Neutrophil (primary cell): Measurements from ENCODE around the gene AQP5.

Source experiments
- H3K27ac ChIP-seq: fragments of 200-600 bp; sonication (generic); 2 replicates; pipeline ENCODE4 v1.5.1; 2016; ENCODE audit warnings: mild to moderate bottlenecking, moderate library complexity
- H3K27me3 ChIP-seq: fragments of 200-600 bp; sonication (generic); 2 replicates; pipeline ENCODE4 v1.6.0; 2016; ENCODE audit warnings: mild to moderate bottlenecking
- H3K36me3 ChIP-seq: fragments of 200-600 bp; sonication (generic); 2 replicates; pipeline ENCODE4 v1.5.1; 2017
- H3K4me1 ChIP-seq, 2 experiments: fragments of 200-600 bp in 1 of 2; sonication (generic) in 1 of 2; 1 replicate in 1 of 2; 2 replicates in 1 of 2; pipeline versions ENCODE4 v1.5.1 to v1.6.1; 2013 to 2016; ENCODE audit warnings: low read depth in 1 of 2, low read length in 1 of 2, mild to moderate bottlenecking in 1 of 2, moderate library complexity in 1 of 2; ENCODE audit not compliant: control insufficient read depth in 1 of 2, insufficient read depth in 1 of 2
- H3K4me3 ChIP-seq, 2 experiments: fragments of 200-600 bp in 1 of 2; sonication (generic) in 1 of 2; 1 replicate in 1 of 2; 2 replicates in 1 of 2; pipeline ENCODE4 v1.5.1; 2013 to 2016; ENCODE audit warnings: low read depth in 1 of 2, low read length in 1 of 2, mild to moderate bottlenecking in 1 of 2, moderate library complexity in 1 of 2
- H3K9me3 ChIP-seq: fragments of 200-600 bp; sonication (generic); 2 replicates; pipeline ENCODE4 v1.5.1; 2016
- TF ChIP-seq, protein P1 (sequence below): fragments of 200-600 bp; sonication (generic); IDR thresholded peaks from 2 replicates; pipeline ENCODE4 v1.5.1; 2016; ENCODE audit warnings: antibody characterized with exemption

AQP5 gene

DNA sequence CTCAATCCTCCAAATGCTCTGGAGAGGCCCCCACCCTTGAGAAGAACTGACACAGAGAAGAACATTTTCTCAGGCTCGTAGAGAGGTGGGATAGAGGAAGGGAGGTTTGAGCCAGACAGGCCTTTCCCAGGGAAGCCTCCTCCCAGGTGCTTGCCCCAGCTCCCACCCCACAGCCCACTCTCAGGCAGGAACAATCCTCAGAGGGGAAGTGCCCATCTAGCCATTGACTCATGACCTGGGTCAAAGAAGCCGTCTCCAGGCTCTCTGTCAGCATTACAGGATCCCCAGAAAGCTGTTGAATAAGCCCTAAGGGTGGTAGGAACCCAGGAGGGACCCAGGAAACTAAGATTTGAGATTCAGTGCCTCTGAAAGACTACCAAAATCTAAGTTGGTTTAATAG lies 14.9 kb downstream of the AQP5 start:
- H3K9me3 ChIP-seq = no peaks in the 10 kb centered on the region
- no peaks in the 10 kb centered on the region for H3K4me1 ChIP-seq
- TF ChIP-seq, protein P1, sequence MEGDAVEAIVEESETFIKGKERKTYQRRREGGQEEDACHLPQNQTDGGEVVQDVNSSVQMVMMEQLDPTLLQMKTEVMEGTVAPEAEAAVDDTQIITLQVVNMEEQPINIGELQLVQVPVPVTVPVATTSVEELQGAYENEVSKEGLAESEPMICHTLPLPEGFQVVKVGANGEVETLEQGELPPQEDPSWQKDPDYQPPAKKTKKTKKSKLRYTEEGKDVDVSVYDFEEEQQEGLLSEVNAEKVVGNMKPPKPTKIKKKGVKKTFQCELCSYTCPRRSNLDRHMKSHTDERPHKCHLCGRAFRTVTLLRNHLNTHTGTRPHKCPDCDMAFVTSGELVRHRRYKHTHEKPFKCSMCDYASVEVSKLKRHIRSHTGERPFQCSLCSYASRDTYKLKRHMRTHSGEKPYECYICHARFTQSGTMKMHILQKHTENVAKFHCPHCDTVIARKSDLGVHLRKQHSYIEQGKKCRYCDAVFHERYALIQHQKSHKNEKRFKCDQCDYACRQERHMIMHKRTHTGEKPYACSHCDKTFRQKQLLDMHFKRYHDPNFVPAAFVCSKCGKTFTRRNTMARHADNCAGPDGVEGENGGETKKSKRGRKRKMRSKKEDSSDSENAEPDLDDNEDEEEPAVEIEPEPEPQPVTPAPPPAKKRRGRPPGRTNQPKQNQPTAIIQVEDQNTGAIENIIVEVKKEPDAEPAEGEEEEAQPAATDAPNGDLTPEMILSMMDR = no peak
- peaks cover 15% of the 10 kb centered on the region for H3K27me3 ChIP-seq
- H3K4me3 ChIP-seq = no peak overlapping the region
- no peak overlapping the region for H3K27ac ChIP-seq
- no peaks in the 10 kb centered on the region for H3K36me3 ChIP-seq

DNA sequence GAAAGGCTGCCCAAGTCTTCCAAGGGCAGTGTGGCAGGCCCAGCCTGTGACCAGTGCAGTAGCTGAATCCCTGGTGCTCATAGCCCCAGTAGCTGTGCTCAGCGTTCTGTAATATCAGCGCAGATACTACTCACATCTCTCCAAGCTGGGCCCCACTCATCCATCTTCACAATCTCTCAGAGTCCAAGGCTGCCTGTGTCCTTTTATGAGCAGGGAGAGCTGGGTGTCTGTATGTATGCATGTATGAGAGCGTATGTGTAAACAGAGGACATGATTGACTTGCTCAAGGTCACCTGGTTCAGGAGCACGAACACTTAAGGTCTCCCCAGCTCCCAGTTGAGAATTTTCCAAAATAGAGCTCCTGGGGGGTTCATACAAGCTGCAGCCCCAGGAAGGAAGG lies 16.5 kb downstream of the AQP5 start:
- Histone ChIP-seq H3K27ac (no peak overlapping the region), H3K9me3 (no peaks in the 10 kb centered on the region), H3K4me1 (no peaks in the 10 kb centered on the region), H3K4me3 (no peak overlapping the region), H3K27me3 (peaks cover 5% of the 10 kb centered on the region), H3K36me3 (no peaks in the 10 kb centered on the region)
- TF ChIP-seq, protein P1 = no peak

DNA sequence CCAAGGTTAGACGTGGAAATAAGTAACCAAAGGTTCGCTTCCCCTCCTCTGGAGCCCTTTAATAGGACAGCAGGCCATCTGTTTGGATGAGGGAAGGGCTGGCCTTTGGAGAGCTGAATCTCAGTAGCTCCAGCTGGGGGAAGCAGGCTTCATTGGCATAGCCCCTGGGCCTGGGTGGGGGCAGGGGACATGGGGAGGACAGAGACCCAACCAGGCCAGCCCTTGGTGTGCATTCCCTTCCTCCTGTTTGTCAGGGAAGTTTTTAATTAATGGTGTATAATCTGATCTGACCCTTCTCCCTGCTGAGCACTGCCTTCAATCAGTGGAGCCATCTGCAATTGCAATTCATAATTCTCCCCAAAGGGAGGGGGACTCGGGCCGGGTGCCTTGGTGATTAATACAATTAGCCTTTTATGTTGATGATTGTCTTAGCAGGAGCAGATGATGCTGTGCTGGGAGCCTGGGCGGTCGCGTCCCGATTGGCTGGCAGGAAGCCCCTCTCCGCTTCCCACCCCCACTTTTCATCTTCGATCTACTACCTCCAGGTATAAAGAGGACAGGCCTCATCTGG lies 17.4 kb downstream of the AQP5 start:
- H3K4me1 ChIP-seq = no peaks in the 10 kb centered on the region
- peaks cover 5% of the 10 kb centered on the region for H3K27me3 ChIP-seq
- no peaks in the 10 kb centered on the region for H3K36me3 ChIP-seq
- H3K4me3 ChIP-seq = no peak overlapping the region
- H3K27ac ChIP-seq = no peak overlapping the region
- no peaks in the 10 kb centered on the region for H3K9me3 ChIP-seq
- TF ChIP-seq, protein P1 = no peak

DNA sequence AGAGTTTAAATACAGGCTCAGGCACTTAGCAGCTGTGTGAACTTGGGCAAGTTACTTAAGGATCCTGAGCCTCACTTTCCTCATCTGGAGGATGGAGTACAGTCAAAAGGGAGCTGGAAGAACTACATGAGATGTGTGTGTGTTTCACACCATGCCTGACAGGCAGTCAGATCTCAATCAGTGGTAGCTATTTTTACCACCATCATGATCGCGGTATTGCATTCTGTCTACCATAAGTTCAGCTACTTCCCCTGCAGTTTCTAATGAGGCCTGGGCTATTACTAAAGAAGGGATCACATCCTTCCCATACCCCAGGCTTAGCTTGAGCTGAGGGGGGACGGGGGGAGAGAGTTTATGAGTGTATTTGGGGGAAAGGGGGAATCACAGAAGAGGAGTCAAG lies 18.1 kb downstream of the AQP5 start:
- Histone ChIP-seq H3K36me3 (no peaks in the 10 kb centered on the region), H3K4me1 (no peaks in the 10 kb centered on the region), H3K27me3 (no peaks in the 10 kb centered on the region), H3K4me3 (no peak overlapping the region), H3K27ac (no peak overlapping the region), H3K9me3 (no peaks in the 10 kb centered on the region)
- TF ChIP-seq, protein P1 = no peak

DNA sequence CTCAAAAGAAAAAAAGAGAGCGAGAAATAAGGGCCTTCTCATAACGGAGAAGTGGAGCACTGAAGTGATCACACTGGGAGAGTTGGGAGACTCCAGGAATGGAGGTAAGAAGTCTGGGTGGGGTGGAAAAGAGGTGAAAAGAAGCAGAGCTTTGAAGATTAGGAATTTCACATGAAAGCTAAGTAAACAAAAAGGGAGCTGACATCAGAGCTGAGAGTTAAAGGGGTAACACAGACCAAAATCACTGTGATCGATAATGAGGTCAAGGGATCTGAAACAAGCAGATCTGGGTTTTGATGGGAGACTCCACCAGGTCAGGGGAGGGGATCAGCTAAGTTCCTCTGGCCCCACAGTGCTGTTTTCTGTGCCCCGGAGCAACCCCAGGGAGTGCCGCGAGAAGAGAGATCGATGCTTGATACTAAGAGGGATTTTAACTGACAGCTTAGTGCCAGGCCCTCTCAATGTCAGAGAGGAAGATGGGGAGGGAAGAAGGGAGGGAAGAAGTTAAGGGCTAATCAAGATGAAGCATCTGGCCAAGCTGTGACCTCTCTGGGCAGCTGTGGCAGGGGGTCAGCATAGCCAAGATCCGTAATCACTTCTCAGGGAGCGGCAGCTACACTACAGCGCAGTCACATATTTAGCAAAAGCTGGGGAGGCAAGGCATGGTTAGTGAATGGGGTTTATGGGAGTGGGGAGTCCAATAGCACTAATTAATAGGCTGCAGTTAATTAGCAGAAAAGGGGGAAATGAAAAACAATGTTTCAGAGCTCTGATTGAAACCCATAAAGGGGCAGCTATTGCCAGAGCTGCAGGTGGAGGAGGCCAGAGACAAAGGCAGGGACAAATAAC lies 19.1 kb downstream of the AQP5 start:
- TF ChIP-seq, protein P1 = no peak
- Histone ChIP-seq H3K27me3 (no peaks in the 10 kb centered on the region), H3K27ac (no peak overlapping the region), H3K36me3 (no peaks in the 10 kb centered on the region), H3K4me3 (no peak overlapping the region), H3K9me3 (no peaks in the 10 kb centered on the region), H3K4me1 (peaks cover 0 to under 1% of the 10 kb centered on the region in 2 experiments)
